Amniotic stem cell (primary cell): ENCODE measurements around the gene CST9.
A peak's percentile ranks its signal among the peaks of the same experiment; 100 is the strongest.
"Not testable (repeated sequence)": the region's sequence is repeated elsewhere in the genome, so short reads cannot be mapped to it uniquely, and the experiment has no call there.

ENCODE experiments used
- DNase-seq: peaks from one replicate; lab custom pipeline; 2025; lab: John Stamatoyannopoulos, UW

Gene CST9

GRCh38 chr20:23623666-23624323 is 18.1 kb upstream of the CST9 start:
- no peak for DNase-seq

GRCh38 chr20:23622839-23623343 is 17.2 kb upstream of the CST9 start:
- peak; percentile 52 for DNase-seq

- DNase-seq: not testable (repeated sequence)
Observed at GRCh38 chr20:23622401-23622800, 16.7 kb upstream of the CST9 start.

GRCh38 chr20:23620670-23621386 is 15.1 kb upstream of the CST9 start:
- not testable (repeated sequence) for DNase-seq

GRCh38 chr20:23614163-23614562 is 8.4 kb upstream of the CST9 start:
- no peak for DNase-seq

GRCh38 chr20:23613676-23614075 is 8.0 kb upstream of the CST9 start:
- no peak for DNase-seq

- DNase-seq: no peak
Observed at GRCh38 chr20:23612396-23612795, 6.7 kb upstream of the CST9 start.

- DNase-seq: no peak
Observed at GRCh38 chr20:23609486-23610109, 3.9 kb upstream of the CST9 start.

- no peak for DNase-seq
Observed at GRCh38 chr20:23608251-23608846, 2.6 kb upstream of the CST9 start.

- DNase-seq: no peak
Observed at GRCh38 chr20:23607497-23608245, 2.0 kb upstream of the CST9 start.

- DNase-seq: peak; percentile 79
Observed at GRCh38 chr20:23606652-23607049, 934 bp upstream of the CST9 start.

- no peak for DNase-seq
Observed at GRCh38 chr20:23604306-23604705, 1.4 kb downstream of the CST9 start.

GRCh38 chr20:23603321-23603720 is 2.4 kb downstream of the CST9 start:
- no peak for DNase-seq

GRCh38 chr20:23602699-23603098 is 3.0 kb downstream of the CST9 start:
- no peak for DNase-seq

GRCh38 chr20:23602241-23602640 is 3.5 kb downstream of the CST9 start:
- no peak for DNase-seq

- DNase-seq: no peak
Observed at GRCh38 chr20:23601715-23602114, 4.0 kb downstream of the CST9 start.

- DNase-seq: no peak
Observed at GRCh38 chr20:23598481-23598880, 7.2 kb downstream of the CST9 start.

- no peak for DNase-seq
Observed at GRCh38 chr20:23596579-23597250, 9.0 kb downstream of the CST9 start.

- DNase-seq: no peak
Observed at GRCh38 chr20:23595941-23596340, 9.8 kb downstream of the CST9 start.

GRCh38 chr20:23588434-23589403 is 17.0 kb downstream of the CST9 start:
- DNase-seq: no peak
